Activated CD4-positive, alpha-beta T cell treated with anti-CD3 and anti-CD28 coated beads, Interleukin-2, amount 50 U/mL, for 1 hour (primary cell): ENCODE results near the gene PRKAA2.

Experiments
- DNase-seq: peaks from one replicate; pipeline ENCODE4 v3.0.0-alpha.2; 2020

The PRKAA2 gene

GRCh38 chr1:56726706-56727105, 81.6 kb downstream of the PRKAA2 start:
- no peak for DNase-seq

GRCh38 chr1:56728964-56729363, 83.8 kb downstream of the PRKAA2 start:
- no peak for DNase-seq

- DNase-seq, result no peak
Observed at GRCh38 chr1:56745231-56745630, 100.1 kb downstream of the PRKAA2 start.

- no peak for DNase-seq
Observed at GRCh38 chr1:56754708-56755479, 109.8 kb downstream of the PRKAA2 start.

- DNase-seq, result no peak
Observed at GRCh38 chr1:56755911-56756310, 110.8 kb downstream of the PRKAA2 start.

GRCh38 chr1:56758135-56758534, 113.0 kb downstream of the PRKAA2 start:
- no peak for DNase-seq

GRCh38 chr1:56758794-56759193, 113.7 kb downstream of the PRKAA2 start:
- no peak for DNase-seq
